Type B pancreatic cell (in vitro differentiated cells): ENCODE data around the gene SERAC1. TPM values are rescaled to one million over a fixed set of nuclear protein-coding genes. Genes with fewer than 3 reads are reported as not detected.

ENCODE experiments used
- DNase-seq: peaks from one replicate; pipeline ENCODE4 v3.0.0; 2021; ENCODE audit warnings: mixed read lengths; ENCODE audit not compliant: unreplicated experiment; ENCODE audit errors: extremely low spot score
- H3K27ac Mint-ChIP-seq: 2 replicates; pipeline ENCODE4 v1.8.0; 2021; ENCODE audit warnings: mild to moderate bottlenecking, mixed read lengths
- H3K27me3 Mint-ChIP-seq: 2 replicates; pipeline ENCODE4 v1.8.0; 2021; ENCODE audit warnings: mixed read lengths
- H3K36me3 Mint-ChIP-seq: 2 replicates; pipeline ENCODE4 v1.8.0; 2021; ENCODE audit warnings: mixed read lengths
- H3K4me1 Mint-ChIP-seq: one replicate; pipeline ENCODE4 v1.8.0; 2021; ENCODE audit warnings: mixed read lengths; ENCODE audit not compliant: unreplicated experiment
- H3K4me3 Mint-ChIP-seq: 2 replicates; pipeline ENCODE4 v1.8.0; 2021; ENCODE audit warnings: mild to moderate bottlenecking, mixed read lengths
- H3K9me3 Mint-ChIP-seq: 2 replicates; pipeline ENCODE4 v1.8.0; 2021; ENCODE audit warnings: mixed read lengths
- CTCF ChIP-seq: fragments of 200-600 bp; sonication (generic); conservative IDR thresholded peaks from 2 replicates; pipeline ENCODE4 v1.5.0; 2021; ENCODE audit warnings: antibody characterized with exemption, mild to moderate bottlenecking
- total RNA-seq: library from RNA; stranded (reverse); gene quantifications from 2 replicates; pipeline ENCODE4 v1.2.1, GENCODE V29; 2021; ENCODE audit warnings: low replicate concordance

Gene SERAC1
- total RNA-seq, 1 donor from 2014 or later, result 11.2 TPM

GRCh38 chr6:158071121-158072082, 96.7 kb downstream of the SERAC1 start:
- Mint-ChIP-seq H3K27me3 (no peaks in the 10 kb centered on the region), H3K36me3 (peaks cover 18% of the 10 kb centered on the region), H3K9me3 (no peaks in the 10 kb centered on the region), H3K4me3 (no peak overlapping the region), H3K4me1 (peaks cover 18% of the 10 kb centered on the region), H3K27ac (peak overlapping the region; percentile 60)
- no peak for TF ChIP-seq CTCF
- DNase-seq, result no peak

GRCh38 chr6:158070513-158070912, 97.5 kb downstream of the SERAC1 start:
- no peak overlapping the region for H3K27ac Mint-ChIP-seq

GRCh38 chr6:158069800-158070195, 98.3 kb downstream of the SERAC1 start:
- H3K9me3 Mint-ChIP-seq, result no peaks in the 10 kb centered on the region

More at GRCh38 chr6:158070513-158070912, 97.5 kb downstream of the SERAC1 start:
- peaks cover 12% of the 10 kb centered on the region for H3K36me3 Mint-ChIP-seq
- H3K27me3 Mint-ChIP-seq, result no peaks in the 10 kb centered on the region
- DNase-seq, result no peak
- peaks cover 18% of the 10 kb centered on the region for H3K4me1 Mint-ChIP-seq
- no peaks in the 10 kb centered on the region for H3K9me3 Mint-ChIP-seq
- TF ChIP-seq CTCF, result no peak
- H3K4me3 Mint-ChIP-seq, result no peak overlapping the region

GRCh38 chr6:158068893-158069799, 98.9 kb downstream of the SERAC1 start:
- Mint-ChIP-seq H3K4me3 (peak overlapping the region; percentile 35), H3K4me1 (peaks cover 18% of the 10 kb centered on the region), H3K9me3 (no peaks in the 10 kb centered on the region), H3K27me3 (no peaks in the 10 kb centered on the region), H3K27ac (peak overlapping the region; percentile 26), H3K36me3 (peaks cover 11% of the 10 kb centered on the region)
- no peak for DNase-seq
- TF ChIP-seq CTCF, result no peak

More at GRCh38 chr6:158069800-158070195, 98.3 kb downstream of the SERAC1 start:
- no peak for TF ChIP-seq CTCF
- no peak overlapping the region for H3K27ac Mint-ChIP-seq
- no peak for DNase-seq
- H3K27me3 Mint-ChIP-seq, result no peaks in the 10 kb centered on the region
- H3K4me3 Mint-ChIP-seq, result no peak overlapping the region
- peaks cover 11% of the 10 kb centered on the region for H3K36me3 Mint-ChIP-seq
- peaks cover 18% of the 10 kb centered on the region for H3K4me1 Mint-ChIP-seq

- Mint-ChIP-seq H3K36me3 (peaks cover 11% of the 10 kb centered on the region), H3K27me3 (no peaks in the 10 kb centered on the region), H3K27ac (peak overlapping the region; percentile 26), H3K4me1 (peaks cover 18% of the 10 kb centered on the region), H3K9me3 (no peaks in the 10 kb centered on the region), H3K4me3 (no peak overlapping the region)
- TF ChIP-seq CTCF, result no peak
- no peak for DNase-seq
Observed at GRCh38 chr6:158068156-158068892, 99.7 kb downstream of the SERAC1 start.
